Liver (tissue), 9 donors: ENCODE measurements around the gene RNGTT. TPM values are rescaled to one million over a fixed set of nuclear protein-coding genes. Genes with fewer than 3 reads are reported as not detected.

ENCODE experiments used
- DNase-seq: peaks from one replicate; pipeline ENCODE4 v3.0.0-alpha.2; 2017; ENCODE audit warnings: low spot score
- H3K27ac ChIP-seq, 2 donors: one replicate each; pipeline ENCODE4 v1.7.0; 2013; ENCODE audit warnings: inconsistent platforms in 2 of 2, low read length in 2 of 2, control low read depth in 1 of 2, low read depth in 1 of 2, mild to moderate bottlenecking in 1 of 2
- H3K27me3 ChIP-seq, 4 donors: one replicate each; pipeline versions ENCODE4 v1.6.1 to v1.7.0; 2013; ENCODE audit warnings: low read length in 3 of 4, inconsistent platforms in 1 of 4, mild to moderate bottlenecking in 1 of 4, moderate library complexity in 1 of 4; ENCODE audit not compliant: control insufficient read depth in 4 of 4, insufficient read depth in 4 of 4
- H3K36me3 ChIP-seq, 4 donors: one replicate each; pipeline versions ENCODE4 v1.6.1 to v1.7.0; 2013; ENCODE audit warnings: low read length in 3 of 4, mild to moderate bottlenecking in 3 of 4, low read depth in 1 of 4, moderate library complexity in 1 of 4; ENCODE audit not compliant: control insufficient read depth in 4 of 4, insufficient read depth in 3 of 4
- H3K4me1 ChIP-seq, 4 donors: one replicate each; pipeline versions ENCODE4 v1.6.1 to v1.7.0; 2013; ENCODE audit warnings: low read length in 3 of 4, mild to moderate bottlenecking in 3 of 4, moderate library complexity in 1 of 4; ENCODE audit not compliant: control insufficient read depth in 4 of 4, insufficient read depth in 4 of 4
- H3K4me3 ChIP-seq, 3 donors: one replicate each; pipeline versions ENCODE4 v1.6.1 to v1.7.0; 2013; ENCODE audit warnings: low read length in 3 of 3, control low read depth in 1 of 3, low read depth in 1 of 3, mild to moderate bottlenecking in 1 of 3
- H3K9ac ChIP-seq, 2 donors: one replicate each; pipeline ENCODE4 v1.7.0; 2013; ENCODE audit warnings: low read length in 2 of 2, mild to moderate bottlenecking in 2 of 2, moderate library complexity in 2 of 2, control low read depth in 1 of 2, low read depth in 1 of 2
- H3K9me3 ChIP-seq, 4 donors: one replicate each; pipeline versions ENCODE4 v1.6.1 to v1.7.0; 2013; ENCODE audit warnings: low read length in 3 of 4; ENCODE audit not compliant: control insufficient read depth in 4 of 4
- ATF3 ChIP-seq: IDR thresholded peaks from 2 replicates; pipeline ENCODE4 v1.6.1; 2016; ENCODE audit warnings: antibody characterized with exemption
- CTCF ChIP-seq: fragments of 150-350 bp; IDR thresholded peaks from 2 replicates; pipeline ENCODE4 v1.5.1; 2017; ENCODE audit warnings: improper control_type of control experiment, low read depth, low read length; ENCODE audit not compliant: missing input control
- EGR1 ChIP-seq, 2 donors: IDR thresholded peaks; 2 replicates each; pipeline ENCODE4 v1.6.1; 2016 to 2018; ENCODE audit warnings: antibody characterized with exemption in 2 of 2, low read depth in 2 of 2
- GABPA ChIP-seq, 2 donors: IDR thresholded peaks in 1 of 2; conservative IDR thresholded peaks in 1 of 2; 2 replicates each; pipeline ENCODE4 v1.6.1; 2016; ENCODE audit warnings: antibody characterized with exemption in 2 of 2, mild to moderate bottlenecking in 1 of 2, moderate library complexity in 1 of 2
- HNF4A ChIP-seq, 2 donors: conservative IDR thresholded peaks; 2 replicates each; pipeline ENCODE4 v1.6.1; 2016; ENCODE audit warnings: antibody characterized with exemption in 2 of 2, mild to moderate bottlenecking in 2 of 2
- HNF4G ChIP-seq: IDR thresholded peaks from 2 replicates; pipeline ENCODE4 v1.6.1; 2016; ENCODE audit warnings: antibody characterized with exemption
- JUND ChIP-seq, 2 donors: IDR thresholded peaks; 2 replicates each; pipeline ENCODE4 v1.6.1; 2016; ENCODE audit warnings: antibody characterized with exemption in 2 of 2
- MAX ChIP-seq: IDR thresholded peaks from 2 replicates; pipeline ENCODE4 v1.6.1; 2016; ENCODE audit warnings: antibody characterized with exemption
- NR2F2 ChIP-seq: IDR thresholded peaks from 2 replicates; pipeline ENCODE4 v1.6.1; 2016; ENCODE audit warnings: antibody characterized with exemption
- RAD21 ChIP-seq, 2 donors: IDR thresholded peaks; 2 replicates each; pipeline ENCODE4 v1.6.1; 2016; ENCODE audit warnings: antibody characterized with exemption in 2 of 2, mild to moderate bottlenecking in 2 of 2
- REST ChIP-seq: IDR thresholded peaks from 2 replicates; pipeline ENCODE4 v1.6.1; 2016; ENCODE audit warnings: antibody characterized with exemption, mild to moderate bottlenecking
- RXRA ChIP-seq, 2 donors: IDR thresholded peaks; 2 replicates each; pipeline ENCODE4 v1.6.1; 2017 to 2018; ENCODE audit warnings: antibody characterized with exemption in 2 of 2, mild to moderate bottlenecking in 1 of 2
- SP1 ChIP-seq: IDR thresholded peaks from 2 replicates; pipeline ENCODE4 v1.6.1; 2018; ENCODE audit warnings: antibody characterized with exemption, mild to moderate bottlenecking
- TAF1 ChIP-seq: conservative IDR thresholded peaks from 2 replicates; pipeline ENCODE4 v1.6.1; 2016; ENCODE audit warnings: antibody characterized with exemption, mild to moderate bottlenecking
- WGBS: extraction: QIAGEN DNeasy Blood & Tissue Kit; methylation state at CpG from one replicate; pipeline ENCODE4 v1.1.7; 2013; 5-methylcytosine and 5-hydroxymethylcytosine counted together
- polyA plus RNA-seq, 2 donors: library from polyadenylated mRNA; stranded (reverse) in 1 of 2; unstranded in 1 of 2; fragments of 200-250 nt in 1 of 2; fragments of >200 nt in 1 of 2; fragmentation: Nextera tagmentation in 1 of 2; extraction: Ambion mirVana in 1 of 2; gene quantifications; one replicate each; pipeline versions ENCODE4 v1.2.1 to v1.2.3, GENCODE V29; 2013 to 2015
- total RNA-seq, 2 donors: library from RNA; depleted of rRNA; stranded (reverse); fragments of >200 nt; gene quantifications; one replicate each; pipeline ENCODE4 v1.2.3, GENCODE V29; 2014
- donor health status: healthy.
- donor health status: healthy.
- donor health status: healthy.
- donor health status: healthy.
- donor health status: healthy.

RNGTT gene
- total and polyA plus RNA-seq, 4 donors: 4.1 to 20.8 (median 7.2) TPM

- TF ChIP-seq GABPA (IDR thresholded peaks at IDR 0.05 in 1 of 2, conservative IDR thresholded peaks at IDR 0.05 in 1 of 2): no peak
- no peak for TF ChIP-seq RXRA (IDR thresholded peaks at IDR 0.05)
- TF ChIP-seq MAX: no peak
- no peak for TF ChIP-seq TAF1
- TF ChIP-seq SP1: no peak
- TF ChIP-seq NR2F2: no peak
- no peak for TF ChIP-seq RAD21 (IDR thresholded peaks at IDR 0.05)
These were observed 398.0 kb downstream of the RNGTT start (continued) for GRCh38 chr6:88565409-88565811.

GRCh38 chr6:88563277-88563625, 400.2 kb downstream of the RNGTT start:
- DNase-seq: no peak
- Histone ChIP-seq H3K9ac (no peak overlapping the region), H3K27me3 (no peaks in the 10 kb centered on the region), H3K9me3 (peaks cover 0 to 3% (median 1%) of the 10 kb centered on the region in 4 donors), H3K36me3 (no peaks in the 10 kb centered on the region), H3K4me1 (no peaks in the 10 kb centered on the region), H3K4me3 (no peak overlapping the region), H3K27ac (no peak overlapping the region)
- 88% methylated on average over 8 of the region's 8 CpGs for WGBS
- TF ChIP-seq CTCF: no peak
- TF ChIP-seq MAX: no peak
- TF ChIP-seq EGR1 (IDR thresholded peaks at IDR 0.05; ENCODE audit: low read depth in 2 of 2): no peak
- TF ChIP-seq RXRA (IDR thresholded peaks at IDR 0.05): no peak
- no peak for TF ChIP-seq RAD21 (IDR thresholded peaks at IDR 0.05)
- TF ChIP-seq HNF4G: no peak
- TF ChIP-seq SP1: no peak
- TF ChIP-seq TAF1: no peak
- no peak for TF ChIP-seq HNF4A (conservative IDR thresholded peaks at IDR 0.05)
- no peak for TF ChIP-seq GABPA (IDR thresholded peaks at IDR 0.05 in 1 of 2, conservative IDR thresholded peaks at IDR 0.05 in 1 of 2)
- TF ChIP-seq JUND (IDR thresholded peaks at IDR 0.05): no peak
- TF ChIP-seq REST: no peak
- TF ChIP-seq ATF3: no peak
